ENCODE measurements around the gene EPS15. TPM values are rescaled to one million over a fixed set of nuclear protein-coding genes. Genes with fewer than 3 reads are reported as not detected.

The EPS15 gene
- total RNA-seq, 1 donor from 2014 or later = 44.6 TPM

GRCh38 chr1:51322417-51323101 is 196.5 kb downstream of the EPS15 start:
- Histone ChIP-seq H3K36me3 (no peaks in the 10 kb centered on the region), H3K9me3 (no peaks in the 10 kb centered on the region), H3K4me1 (no peaks in the 10 kb centered on the region), H3K27me3 (no peaks in the 10 kb centered on the region), H3K27ac (no peak overlapping the region), H3K4me3 (no peak overlapping the region)
- intact Hi-C loops (cut with DNase I) = no loop called here
- TF ChIP-seq CTCF (IDR thresholded peaks at IDR 0.05) = no peak
- DNase-seq (ENCODE audit: low spot score in 2 of 2) = no peak

GRCh38 chr1:51321924-51322280 is 197.2 kb downstream of the EPS15 start:
- no peaks in the 10 kb centered on the region for H3K9me3 ChIP-seq
- H3K4me3 ChIP-seq = no peak overlapping the region
- no peaks in the 10 kb centered on the region for H3K27me3 ChIP-seq
- TF ChIP-seq CTCF (IDR thresholded peaks at IDR 0.05) = no peak
- no peaks in the 10 kb centered on the region for H3K4me1 ChIP-seq
- no peaks in the 10 kb centered on the region for H3K36me3 ChIP-seq
- intact Hi-C loops (cut with DNase I) = no loop called here
- H3K27ac ChIP-seq = no peak overlapping the region
- no peak for DNase-seq (ENCODE audit: low spot score in 2 of 2)

- DNase-seq (ENCODE audit: low spot score in 2 of 2) = no peak
- Histone ChIP-seq H3K4me3 (no peak overlapping the region), H3K9me3 (no peaks in the 10 kb centered on the region), H3K4me1 (no peaks in the 10 kb centered on the region), H3K27me3 (no peaks in the 10 kb centered on the region), H3K27ac (no peak overlapping the region), H3K36me3 (no peaks in the 10 kb centered on the region)
- no peak for TF ChIP-seq CTCF (IDR thresholded peaks at IDR 0.05)
- intact Hi-C loops (cut with DNase I) = no loop called here
Observed at GRCh38 chr1:51320967-51321923, 197.8 kb downstream of the EPS15 start.

- DNase-seq (ENCODE audit: low spot score in 2 of 2) = no peak
- Histone ChIP-seq H3K4me1 (peaks cover 2 to 3% of the 10 kb centered on the region in 2 donors), H3K36me3 (no peaks in the 10 kb centered on the region), H3K27ac (no peak overlapping the region), H3K27me3 (no peaks in the 10 kb centered on the region), H3K9me3 (no peaks in the 10 kb centered on the region), H3K4me3 (no peak overlapping the region)
- no peak for TF ChIP-seq CTCF (IDR thresholded peaks at IDR 0.05)
- intact Hi-C loops (cut with DNase I) = no loop called here
Observed at GRCh38 chr1:51317798-51318197, 201.3 kb downstream of the EPS15 start.

- Histone ChIP-seq H3K36me3 (no peaks in the 10 kb centered on the region), H3K4me3 (no peak overlapping the region), H3K27me3 (no peaks in the 10 kb centered on the region), H3K4me1 (peaks cover 2 to 3% of the 10 kb centered on the region in 2 donors), H3K27ac (no peak overlapping the region), H3K9me3 (no peaks in the 10 kb centered on the region)
- DNase-seq (ENCODE audit: low spot score in 2 of 2) = no peak
- intact Hi-C loops (cut with DNase I) = no loop called here
- TF ChIP-seq CTCF (IDR thresholded peaks at IDR 0.05) = no peak
Observed at GRCh38 chr1:51316846-51317120, 202.3 kb downstream of the EPS15 start.
